Left lobe of liver (tissue), 2 donors: ENCODE measurements around the gene GNAO1. TPM values are rescaled to one million over a fixed set of nuclear protein-coding genes. Genes with fewer than 3 reads are reported as not detected.

Experiments
- ATAC-seq: fragments of 200-7000 bp; cut with Tn5 transposase; one replicate; pipeline ENCODE4 v1.9.1; 2020; ENCODE audit warnings: mild to moderate bottlenecking, moderate library complexity
- DNase-seq: peaks from one replicate; pipeline ENCODE4 v3.0.0-alpha.2; 2020; ENCODE audit warnings: low spot score
- total RNA-seq: library from RNA; stranded (reverse); gene quantifications from one replicate; pipeline ENCODE4 v1.2.1, GENCODE V29; 2021
- donor health status: DM: no; HTN: no; CAD: no; lungs with moderate emphysema.
- donor health status: DM: no; HTN: yes; CAD: no.

Gene GNAO1
- total RNA-seq: 24.4 TPM

DNA sequence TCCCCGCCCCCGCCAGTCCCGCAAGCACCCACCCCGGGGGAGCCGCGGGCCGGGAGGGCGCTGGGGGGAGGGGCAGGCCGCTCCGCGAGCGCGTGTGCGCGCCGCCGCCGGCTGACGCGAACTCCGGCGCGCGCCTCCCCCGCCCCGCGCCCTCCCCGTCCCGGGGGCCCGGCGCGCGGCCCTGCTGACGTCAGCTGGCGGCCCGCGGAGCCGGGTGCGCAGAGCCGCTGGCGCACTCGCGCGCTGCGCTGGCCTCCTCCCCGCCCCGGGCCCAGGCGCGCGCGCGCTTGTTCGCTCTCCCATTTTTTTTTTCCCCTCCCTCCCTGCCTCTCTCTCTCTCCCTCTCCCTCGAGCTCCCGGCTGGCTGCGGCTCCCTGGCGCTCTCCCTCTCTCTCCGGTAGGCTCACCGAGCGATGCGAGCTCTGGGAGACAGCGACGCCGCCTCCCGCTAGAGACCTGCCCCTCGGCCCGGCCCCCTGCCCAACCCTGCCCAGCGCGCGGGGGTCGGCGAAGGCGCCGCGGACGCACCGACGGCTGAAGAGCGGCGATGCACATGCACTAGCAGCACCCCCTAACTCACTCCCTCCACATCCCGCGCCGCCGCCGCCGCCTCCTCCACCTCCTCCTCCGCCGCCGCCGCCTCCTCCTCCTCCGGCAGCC, at the start of gene GNAO1:
TSS of gene GNAO1 (plus strand) at position 334 of the 660 bp plus-strand sequence. CDS start 747 bp downstream, outside the sequence.
- DNase-seq: peak; percentile 86
- ATAC-seq: peak; percentile 78

DNA sequence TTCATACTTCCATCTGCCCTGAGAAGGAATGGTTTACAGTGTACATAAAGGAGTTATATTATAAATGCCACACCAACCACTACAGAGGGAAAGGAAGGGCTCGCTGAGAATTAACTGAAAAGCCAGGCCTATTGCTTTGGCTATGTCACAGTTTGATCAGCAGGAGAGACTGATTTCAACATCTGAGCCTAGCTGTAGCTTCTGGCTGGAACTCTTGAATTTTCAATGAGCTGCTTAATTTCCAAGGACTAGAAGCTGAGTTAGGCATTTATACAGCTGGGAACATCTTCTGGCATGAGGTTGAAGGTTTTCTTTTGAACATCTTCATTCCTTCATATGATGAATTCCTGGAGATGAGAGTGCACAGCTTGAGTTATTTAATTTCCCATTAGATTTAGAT, 47.6 kb upstream of the GNAO1 start:
- no peak for DNase-seq
- peak; percentile 28 for ATAC-seq

DNA sequence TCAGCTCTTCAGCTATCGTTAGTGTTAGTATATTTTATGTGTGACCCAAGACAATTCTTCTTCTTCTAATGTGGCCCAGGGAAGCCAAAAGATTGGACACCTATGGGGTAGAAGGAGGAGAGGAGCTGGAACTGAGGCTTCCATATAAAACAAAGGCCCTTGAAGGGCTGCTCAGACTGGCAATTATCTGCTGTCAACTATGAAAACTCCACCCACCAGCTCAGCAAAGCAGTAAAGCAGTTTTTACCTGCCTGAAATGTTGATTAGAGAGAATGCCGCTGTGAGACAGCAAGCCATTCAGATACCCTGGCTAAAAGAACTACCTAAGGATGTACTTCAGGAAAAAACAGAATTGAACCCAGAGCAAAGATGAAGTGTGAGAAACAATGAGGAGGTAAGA, 45.9 kb upstream of the GNAO1 start:
- DNase-seq (no peak), ATAC-seq (no peak)

DNA sequence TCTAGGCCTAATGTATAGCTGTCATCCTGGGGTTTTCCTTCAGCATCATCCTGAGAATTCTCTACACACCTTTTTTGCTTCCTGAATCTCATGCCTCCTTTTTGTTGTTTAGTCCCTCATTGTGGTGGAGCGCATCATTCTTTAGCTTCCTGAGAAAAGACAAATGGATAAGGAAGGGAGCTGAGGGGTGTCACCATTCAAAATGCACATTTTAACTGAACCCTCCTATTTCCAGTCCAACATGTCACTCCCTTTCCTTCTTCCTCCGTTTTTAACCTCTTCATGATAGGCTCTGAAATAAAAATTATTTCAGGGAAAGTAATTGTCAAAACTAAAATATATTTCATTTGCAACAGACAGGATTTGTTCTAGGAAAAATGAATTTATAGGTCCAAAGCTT, 39.7 kb upstream of the GNAO1 start:
- DNase-seq (no peak), ATAC-seq (no peak)

DNA sequence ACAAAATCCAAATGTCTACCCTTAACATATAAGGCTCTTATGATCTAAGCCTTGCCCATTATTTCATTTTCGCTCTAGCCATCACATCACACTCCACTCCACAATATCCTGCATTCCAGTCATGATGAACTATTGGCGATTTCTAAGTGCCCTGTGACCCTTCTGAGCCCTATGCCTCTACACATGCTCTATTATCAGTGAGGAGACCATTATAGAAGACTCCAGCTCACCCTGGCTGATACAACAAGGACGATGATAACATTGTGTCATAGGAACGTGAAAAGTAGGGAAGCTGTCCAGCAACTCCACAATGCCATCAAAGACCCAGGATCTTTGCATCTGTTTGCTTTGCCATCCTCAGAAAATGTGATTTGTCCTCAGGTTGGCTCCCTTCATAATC, 29.6 kb upstream of the GNAO1 start:
- no peak for DNase-seq
- ATAC-seq: no peak

DNA sequence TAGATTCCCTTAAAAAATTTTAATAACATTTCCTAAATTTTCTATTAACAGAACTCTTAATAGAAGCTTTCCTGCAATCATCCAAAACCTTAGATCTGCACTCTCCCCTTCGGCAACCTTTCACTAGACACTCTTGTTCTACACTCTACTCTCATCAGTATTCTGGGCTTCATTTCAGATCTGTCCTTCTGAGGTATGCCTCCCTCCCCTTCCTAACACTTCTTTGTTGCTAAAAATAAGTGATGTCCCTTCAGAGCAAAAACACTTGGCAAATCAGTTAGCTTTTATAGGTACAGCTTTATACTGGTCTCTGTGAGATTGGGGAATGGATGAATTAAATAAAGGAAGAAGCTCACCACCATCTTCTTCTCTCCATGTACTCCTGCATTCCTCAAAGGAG, 28.2 kb upstream of the GNAO1 start:
- ATAC-seq: no peak
- no peak for DNase-seq

DNA sequence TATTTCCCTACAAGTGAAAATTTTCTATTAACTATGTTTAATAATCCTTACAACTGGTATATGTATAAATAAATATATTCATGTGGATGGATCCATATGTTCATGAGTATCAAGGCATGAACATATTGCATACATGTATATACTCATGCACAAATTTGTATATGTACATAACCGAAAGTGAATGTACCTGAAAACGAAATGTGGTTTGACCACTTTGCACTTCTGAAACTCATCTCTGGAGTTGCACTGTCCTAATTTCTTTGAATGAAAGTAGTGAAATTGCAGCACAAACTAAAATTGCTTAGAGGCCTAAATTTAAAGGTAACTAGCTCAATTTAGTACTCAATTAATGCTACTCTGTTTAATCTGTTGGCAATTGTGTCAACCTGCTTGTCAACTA, 27.4 kb upstream of the GNAO1 start:
- DNase-seq: no peak
- no peak for ATAC-seq

DNA sequence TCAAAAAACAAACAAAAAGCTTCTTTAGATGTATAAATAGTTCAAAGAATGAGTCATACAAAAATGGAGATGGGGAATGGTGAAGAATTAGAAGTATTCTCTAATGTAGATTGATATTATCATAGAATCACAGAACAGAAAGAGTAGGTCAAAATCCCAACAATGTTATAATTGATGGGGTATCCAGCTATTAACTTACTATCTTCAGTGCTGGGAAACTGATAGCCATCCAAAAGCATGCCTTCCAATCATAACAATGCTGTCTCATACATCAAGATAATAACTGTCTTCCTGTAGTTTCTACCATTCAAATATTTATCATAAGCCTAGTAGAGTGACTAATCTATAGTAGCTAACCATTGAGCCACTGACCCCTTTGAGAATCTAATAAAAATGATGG, 26.7 kb upstream of the GNAO1 start:
- DNase-seq (no peak), ATAC-seq (no peak)

DNA sequence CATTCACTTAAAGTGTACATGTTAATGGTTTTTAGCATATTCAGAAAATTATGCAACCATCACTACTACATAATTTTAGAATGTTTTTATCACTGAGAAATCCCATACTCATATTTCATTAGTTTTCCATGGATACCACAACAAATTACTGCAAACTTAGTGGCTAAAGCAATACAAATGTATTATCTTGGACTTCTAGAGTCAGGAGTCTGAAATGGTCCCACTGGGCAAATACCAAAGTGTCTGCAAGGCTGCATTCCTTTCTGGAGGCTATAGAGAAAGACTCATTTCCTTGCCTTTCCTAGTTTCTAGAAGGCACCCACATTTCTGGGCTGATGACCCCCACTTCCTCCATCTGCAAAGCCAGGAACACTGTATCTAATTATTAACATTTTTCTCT, 16.9 kb upstream of the GNAO1 start:
- no peak for ATAC-seq
- no peak for DNase-seq

DNA sequence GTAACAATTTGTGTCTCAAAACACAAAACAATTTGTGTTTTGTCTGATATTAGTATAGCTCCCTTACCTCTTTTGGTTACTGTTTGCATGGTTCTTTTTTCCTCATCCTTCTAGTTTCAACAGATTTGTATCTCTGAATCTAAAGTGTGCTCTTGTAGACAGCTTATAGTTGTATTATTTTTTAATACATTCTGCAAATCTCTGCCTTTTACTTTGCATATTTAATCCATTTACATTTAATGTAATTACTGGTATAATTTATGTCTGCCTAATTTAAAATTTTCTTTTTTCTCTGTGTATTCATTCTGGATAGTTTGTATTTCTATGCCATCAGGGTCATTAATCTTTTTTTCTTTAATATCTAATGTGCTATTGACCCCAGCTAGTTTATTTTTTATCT, 9.9 kb upstream of the GNAO1 start:
- no peak for DNase-seq
- no peak for ATAC-seq

DNA sequence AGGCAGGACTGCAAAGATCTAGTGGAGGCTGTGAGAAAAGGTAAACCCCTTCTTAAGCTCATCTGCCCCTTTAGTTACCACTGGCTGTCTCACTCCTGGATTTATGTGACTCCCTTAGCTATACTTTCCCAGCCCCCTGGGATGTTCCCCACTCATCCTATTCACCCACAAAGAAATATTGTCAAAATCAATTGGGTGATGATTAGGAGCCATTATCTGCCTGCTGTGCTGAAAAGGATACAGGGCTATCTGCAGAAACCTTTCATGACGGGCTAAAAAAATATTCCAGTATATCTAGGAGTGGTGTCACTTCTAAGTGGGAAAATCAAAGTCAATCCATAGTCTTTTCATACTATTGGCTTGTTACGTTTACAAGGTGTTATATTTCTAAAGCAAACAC, 8.0 kb upstream of the GNAO1 start:
- ATAC-seq (no peak), DNase-seq (no peak)

DNA sequence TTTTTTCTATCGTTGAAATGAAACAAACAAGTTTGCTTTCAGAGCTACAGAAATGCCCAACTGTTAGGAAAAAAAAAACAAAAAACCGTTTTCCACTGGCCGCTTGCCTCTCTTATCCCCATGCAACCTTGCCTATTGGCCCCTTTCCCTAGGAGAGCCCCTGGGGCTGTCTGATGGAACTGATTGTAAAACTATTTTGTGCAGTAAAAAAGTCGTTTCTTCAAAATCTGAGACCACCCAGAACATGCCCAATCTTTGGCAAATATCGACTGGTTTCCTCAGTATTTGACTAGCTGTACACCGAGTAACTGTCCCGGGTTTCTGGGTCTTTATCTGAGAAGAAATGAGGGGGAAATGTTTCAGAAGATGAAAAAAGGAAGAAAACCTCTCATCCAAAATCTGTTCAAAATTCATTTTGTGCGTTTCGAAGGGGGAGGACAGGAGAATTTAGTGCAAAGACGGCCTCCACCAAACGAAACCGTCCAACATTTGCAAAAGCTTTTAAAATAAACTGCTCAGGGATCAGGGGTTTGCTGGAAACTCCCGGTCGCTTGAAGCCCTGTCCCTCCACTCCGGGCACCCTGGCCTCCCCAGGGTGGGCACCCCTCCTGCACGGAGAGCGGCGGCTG, 1.1 kb upstream of the GNAO1 start:
- DNase-seq (no peak), ATAC-seq (no peak)

DNA sequence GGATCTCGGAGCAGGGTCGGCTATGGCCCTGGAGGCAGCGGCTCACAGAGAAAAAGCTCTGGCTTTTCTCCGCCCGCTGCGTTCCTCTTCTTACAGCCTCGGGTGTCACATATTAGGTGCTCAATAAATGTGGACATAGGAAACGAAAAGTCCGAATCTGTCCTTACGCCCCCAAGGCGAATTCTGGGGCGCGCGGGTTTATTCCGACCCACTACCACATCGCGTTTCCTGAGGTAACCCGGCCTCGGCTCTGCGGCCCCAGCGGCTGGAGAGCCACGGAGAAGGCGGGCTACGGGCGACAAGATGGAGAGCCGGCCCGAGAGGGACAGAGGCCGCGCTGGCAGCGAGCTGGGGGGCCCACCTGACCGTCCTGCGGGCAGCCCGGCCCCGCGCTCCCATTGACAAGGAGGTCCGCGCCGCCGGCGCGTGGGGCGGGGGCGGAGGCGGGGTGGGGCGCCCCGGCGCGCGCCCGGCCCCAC, 573 bp upstream of the GNAO1 start:
- DNase-seq (no peak), ATAC-seq (peak; percentile 7)

DNA sequence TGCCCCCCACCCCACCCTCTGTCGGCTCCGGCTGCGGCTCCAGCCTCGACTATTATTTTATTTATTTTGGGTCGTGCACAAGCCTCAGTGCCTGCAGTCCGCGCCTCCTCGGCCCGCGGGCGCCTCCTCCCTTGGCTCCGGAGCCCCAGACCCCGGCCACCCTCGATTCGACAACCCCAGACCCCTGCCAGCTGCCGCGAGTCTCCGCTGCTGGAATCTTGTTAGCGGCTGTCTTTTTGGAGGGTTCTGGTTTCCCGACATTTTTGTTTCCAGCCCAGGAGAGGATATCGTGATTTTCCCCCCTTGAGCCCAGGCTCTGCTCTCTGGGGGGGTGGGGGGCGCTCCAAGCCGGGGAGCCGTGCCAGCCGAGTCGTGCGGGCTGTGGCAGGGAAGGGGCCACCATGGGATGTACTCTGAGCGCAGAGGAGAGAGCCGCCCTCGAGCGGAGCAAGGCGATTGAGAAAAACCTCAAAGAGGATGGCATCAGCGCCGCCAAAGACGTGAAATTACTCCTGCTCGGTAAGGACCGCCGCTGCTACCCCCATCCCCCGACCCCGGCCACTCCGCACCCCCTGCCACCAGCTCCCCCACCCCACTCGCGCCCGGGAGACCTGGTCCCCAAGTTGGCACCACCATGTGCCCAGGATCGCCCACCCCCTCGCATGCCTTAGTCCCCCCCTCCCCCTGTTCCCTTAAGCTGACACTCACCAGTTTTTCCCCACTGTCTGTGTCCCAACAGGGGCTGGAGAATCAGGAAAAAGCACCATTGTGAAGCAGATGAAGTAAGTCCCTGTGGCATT, 746 bp downstream of the GNAO1 start:
- ATAC-seq (no peak), DNase-seq (peak; percentile 55)

DNA sequence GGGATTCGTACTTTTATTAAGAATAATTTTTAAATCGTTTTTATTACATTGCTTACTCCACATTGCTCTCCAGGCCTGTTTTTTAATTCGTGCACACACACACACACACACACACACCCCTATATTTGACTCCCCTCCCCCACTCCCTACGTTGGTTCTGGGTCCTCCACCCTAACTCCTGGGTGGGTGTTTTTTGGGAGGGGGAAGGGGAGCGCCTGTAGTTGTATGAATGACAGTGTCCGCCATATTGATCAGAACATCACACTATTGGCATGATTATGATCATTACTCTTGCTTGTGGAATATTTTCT, 1.3 kb downstream of the GNAO1 start:
- ATAC-seq (no peak), DNase-seq (no peak)

DNA sequence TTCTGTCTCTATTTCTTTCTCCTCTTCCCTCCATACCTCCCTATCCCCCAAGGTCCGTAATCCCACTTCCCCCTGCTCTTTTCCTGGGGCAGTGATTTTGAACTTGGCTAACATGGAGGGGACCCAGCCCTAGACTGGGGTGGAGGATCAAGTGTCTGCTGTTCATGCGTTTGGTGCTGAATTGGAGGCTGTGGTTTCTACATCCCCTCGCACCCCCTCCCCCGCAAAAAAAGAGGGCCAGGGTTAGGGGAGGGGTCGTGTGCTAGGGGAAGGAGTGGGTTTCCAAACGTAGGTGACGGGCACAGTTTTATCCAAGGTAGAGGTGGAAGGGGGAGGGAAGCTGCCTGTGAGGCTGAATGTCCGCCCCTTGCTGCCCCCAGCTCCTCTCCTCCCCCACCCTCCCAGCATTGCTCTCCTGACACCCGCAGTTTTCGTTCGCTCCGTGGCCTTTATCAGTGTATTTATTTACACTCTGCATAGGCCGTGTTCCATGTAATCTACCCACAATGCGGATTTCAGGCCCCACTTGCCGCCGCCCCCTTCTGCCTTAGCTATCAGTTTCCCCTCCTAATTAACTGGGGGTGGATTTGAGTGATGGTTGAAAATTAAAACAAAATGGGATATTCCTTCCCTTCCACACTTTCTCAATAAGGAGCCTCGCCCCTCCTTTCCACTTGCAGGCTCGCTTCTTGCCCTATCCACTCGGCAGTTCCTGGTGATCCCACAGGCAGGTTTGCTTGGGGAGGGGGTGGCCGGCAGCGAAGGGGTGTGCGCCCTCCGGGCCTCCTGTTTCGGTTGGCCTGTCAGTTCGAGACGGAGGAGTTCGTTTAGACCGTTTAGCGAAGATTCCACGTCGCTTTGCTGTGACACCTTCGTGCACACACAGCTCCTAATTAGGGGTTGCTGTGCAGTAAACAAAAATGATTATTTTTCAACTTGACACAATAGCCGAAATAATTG, 2.0 kb downstream of the GNAO1 start:
- no peak for DNase-seq
- no peak for ATAC-seq

DNA sequence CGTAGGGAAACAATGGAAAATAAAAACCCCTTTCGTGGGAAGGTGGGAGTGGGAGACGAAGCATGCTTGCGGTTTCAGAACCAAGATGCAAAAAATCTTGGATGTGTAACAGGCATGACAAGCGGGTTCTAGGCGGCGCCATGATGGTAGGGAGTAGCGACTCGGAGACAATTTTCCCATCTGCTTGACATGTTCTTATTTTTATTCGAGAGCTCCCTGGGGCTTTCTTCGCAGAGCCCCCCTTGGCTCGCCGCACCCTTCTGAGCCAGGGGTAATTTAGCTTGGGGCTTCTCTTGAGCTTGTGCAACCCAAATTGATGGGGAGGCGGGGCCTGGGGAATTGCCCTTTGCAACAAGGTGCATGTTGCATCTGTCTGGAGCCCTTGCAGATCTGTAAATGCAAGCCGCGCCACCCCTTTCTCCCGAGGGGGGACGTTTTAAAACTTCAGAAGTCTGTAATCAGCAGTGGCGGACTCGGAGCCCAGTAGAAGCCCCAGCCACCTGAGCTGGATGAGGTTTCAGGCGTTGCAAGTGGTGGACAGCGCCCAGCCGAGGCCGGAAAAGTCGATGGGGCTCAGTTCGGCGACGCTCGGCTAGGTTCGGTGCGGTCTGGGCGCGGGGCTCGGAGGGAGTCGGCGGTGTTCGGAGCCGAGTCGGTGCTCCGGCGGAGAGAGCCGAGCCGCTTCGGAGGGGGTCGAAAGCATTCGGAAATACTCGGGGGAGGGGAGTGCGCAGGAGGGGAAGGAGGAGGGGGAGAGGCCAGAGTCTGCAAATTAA, 2.9 kb downstream of the GNAO1 start:
- peak; percentile 72 for ATAC-seq
- DNase-seq: peak; percentile 89

DNA sequence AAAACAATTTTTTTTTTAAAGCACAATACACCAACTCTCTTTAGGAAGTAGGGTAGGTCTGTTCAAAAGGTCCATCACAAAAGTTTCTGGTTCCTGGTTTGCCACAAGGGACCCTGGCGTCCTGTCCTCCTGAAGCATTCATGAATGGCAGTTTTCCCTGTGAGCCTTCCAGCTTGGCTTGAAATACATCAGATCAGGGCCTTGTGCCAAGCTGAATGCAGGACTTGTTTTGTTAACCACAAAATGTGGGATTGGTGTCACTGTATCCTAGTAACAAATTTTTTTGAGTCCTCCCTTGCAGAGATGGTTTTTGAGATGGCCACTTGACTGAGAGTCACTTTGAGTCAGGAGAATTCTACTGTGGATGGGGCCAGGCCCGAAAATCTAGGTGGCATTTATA, 3.9 kb downstream of the GNAO1 start:
- ATAC-seq (no peak), DNase-seq (peak; percentile 63)

DNA sequence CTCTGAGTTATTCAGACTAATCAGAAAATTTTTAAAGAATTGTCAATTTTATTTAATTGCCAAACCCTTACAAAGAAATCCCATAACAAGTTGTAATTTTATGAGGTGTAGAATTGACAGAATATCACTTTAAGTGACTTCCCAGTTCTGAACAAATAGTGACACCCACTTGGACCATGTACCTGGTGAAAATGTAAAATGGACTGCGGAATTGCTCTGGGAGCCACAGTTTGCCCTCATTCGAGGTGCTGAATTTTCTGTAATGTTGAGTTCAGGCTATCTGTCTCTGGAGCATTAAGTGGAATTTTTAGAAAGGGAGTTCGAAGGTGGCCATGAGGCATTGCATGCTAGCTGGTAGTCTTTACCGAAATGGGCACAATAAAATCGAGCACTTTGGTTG, 5.1 kb downstream of the GNAO1 start:
- ATAC-seq (peak; percentile 43), DNase-seq (no peak)
